Type B pancreatic cell (in vitro differentiated cells): ENCODE measurements around the gene GAPDHS. TPM values are rescaled to one million over a fixed set of nuclear protein-coding genes. Genes with fewer than 3 reads are reported as not detected.

Experiments used
- DNase-seq: peaks from one replicate; pipeline ENCODE4 v3.0.0; 2021; ENCODE audit warnings: mixed read lengths; ENCODE audit not compliant: unreplicated experiment; ENCODE audit errors: extremely low spot score
- H3K27ac Mint-ChIP-seq: 2 replicates; pipeline ENCODE4 v1.8.0; 2021; ENCODE audit warnings: mild to moderate bottlenecking, mixed read lengths
- H3K27me3 Mint-ChIP-seq: 2 replicates; pipeline ENCODE4 v1.8.0; 2021; ENCODE audit warnings: mixed read lengths
- H3K36me3 Mint-ChIP-seq: 2 replicates; pipeline ENCODE4 v1.8.0; 2021; ENCODE audit warnings: mixed read lengths
- H3K4me1 Mint-ChIP-seq: one replicate; pipeline ENCODE4 v1.8.0; 2021; ENCODE audit warnings: mixed read lengths; ENCODE audit not compliant: unreplicated experiment
- H3K4me3 Mint-ChIP-seq: 2 replicates; pipeline ENCODE4 v1.8.0; 2021; ENCODE audit warnings: mild to moderate bottlenecking, mixed read lengths
- H3K9me3 Mint-ChIP-seq: 2 replicates; pipeline ENCODE4 v1.8.0; 2021; ENCODE audit warnings: mixed read lengths
- CTCF ChIP-seq: fragments of 200-600 bp; sonication (generic); conservative IDR thresholded peaks from 2 replicates; pipeline ENCODE4 v1.5.0; 2021; ENCODE audit warnings: antibody characterized with exemption, mild to moderate bottlenecking
- total RNA-seq: library from RNA; stranded (reverse); gene quantifications from 2 replicates; pipeline ENCODE4 v1.2.1, GENCODE V29; 2021; ENCODE audit warnings: low replicate concordance

Gene GAPDHS
- total RNA-seq, 1 donor from 2014 or later = not detected

GRCh38 chr19:35511337-35511736 lies 21.9 kb upstream of the GAPDHS start:
- no peak for DNase-seq
- H3K27ac Mint-ChIP-seq = no peak overlapping the region
- no peak for TF ChIP-seq CTCF
- H3K36me3 Mint-ChIP-seq = peaks cover under 1% of the 10 kb centered on the region
- H3K27me3 Mint-ChIP-seq = peaks cover 48% of the 10 kb centered on the region
- H3K9me3 Mint-ChIP-seq = no peaks in the 10 kb centered on the region
- peaks cover 9% of the 10 kb centered on the region for H3K4me1 Mint-ChIP-seq
- H3K4me3 Mint-ChIP-seq = no peak overlapping the region

GRCh38 chr19:35512831-35513627 lies 20.2 kb upstream of the GAPDHS start:
- no peak for DNase-seq
- H3K9me3 Mint-ChIP-seq = no peaks in the 10 kb centered on the region
- peak overlapping the region; percentile 34 for H3K4me3 Mint-ChIP-seq
- no peak for TF ChIP-seq CTCF
- peaks cover 40% of the 10 kb centered on the region for H3K27me3 Mint-ChIP-seq
- peaks cover 9% of the 10 kb centered on the region for H3K4me1 Mint-ChIP-seq
- H3K36me3 Mint-ChIP-seq = no peaks in the 10 kb centered on the region
- H3K27ac Mint-ChIP-seq = peak overlapping the region; percentile 74

DNA sequence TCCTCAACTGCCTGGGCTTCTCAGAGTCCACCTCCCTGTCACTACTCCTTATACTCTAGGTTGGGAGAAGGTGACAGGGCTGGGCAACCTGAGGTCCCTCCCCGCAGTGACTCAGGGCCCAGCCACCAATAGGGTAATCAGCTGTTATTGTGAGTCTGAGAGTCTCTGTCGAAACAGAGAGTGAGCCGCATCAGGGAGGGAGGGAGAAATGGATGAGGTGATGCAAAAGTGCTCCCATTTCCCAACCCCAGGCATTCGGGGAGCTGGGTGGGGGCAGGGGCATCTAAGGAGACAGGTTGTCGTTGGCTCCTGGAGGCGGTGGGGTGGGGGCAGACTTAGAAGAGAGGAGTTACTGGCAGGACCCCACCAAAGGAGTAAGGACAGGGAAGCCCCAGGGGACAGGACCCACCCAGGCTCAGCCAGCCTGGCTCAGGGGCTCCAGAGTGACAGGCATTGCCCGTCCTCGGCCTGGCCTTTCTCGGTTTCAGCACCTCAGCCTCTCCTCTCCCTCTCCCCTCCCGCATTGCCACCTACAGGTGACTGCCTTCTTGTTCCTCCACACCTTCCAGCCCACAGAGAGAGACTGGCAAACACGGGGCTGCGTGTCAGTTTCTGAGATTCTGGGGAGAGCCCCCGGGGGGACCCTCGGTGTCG lies 19.5 kb upstream of the GAPDHS start, which contains the start of gene DMKN:
Gene DMKN (minus strand): TSS at position 22 of the 654 bp plus-strand sequence. CDS start 174 bp downstream, outside the sequence.
- TF ChIP-seq CTCF = no peak
- Mint-ChIP-seq H3K9me3 (no peaks in the 10 kb centered on the region), H3K36me3 (no peaks in the 10 kb centered on the region), H3K27ac (peak within 1 kb of the TSS; percentile 74), H3K4me3 (peak within 1 kb of the TSS; percentile 34), H3K4me1 (peaks cover 9% of the 10 kb centered on the region), H3K27me3 (peaks cover 37% of the 10 kb centered on the region)
- no peak for DNase-seq

GRCh38 chr19:35514282-35514809 lies 18.9 kb upstream of the GAPDHS start:
- no peaks in the 10 kb centered on the region for H3K9me3 Mint-ChIP-seq
- peaks cover 35% of the 10 kb centered on the region for H3K27me3 Mint-ChIP-seq
- H3K4me3 Mint-ChIP-seq = no peak overlapping the region
- TF ChIP-seq CTCF = no peak
- no peak overlapping the region for H3K27ac Mint-ChIP-seq
- no peak for DNase-seq
- peaks cover 7% of the 10 kb centered on the region for H3K4me1 Mint-ChIP-seq
- H3K36me3 Mint-ChIP-seq = no peaks in the 10 kb centered on the region

DNA sequence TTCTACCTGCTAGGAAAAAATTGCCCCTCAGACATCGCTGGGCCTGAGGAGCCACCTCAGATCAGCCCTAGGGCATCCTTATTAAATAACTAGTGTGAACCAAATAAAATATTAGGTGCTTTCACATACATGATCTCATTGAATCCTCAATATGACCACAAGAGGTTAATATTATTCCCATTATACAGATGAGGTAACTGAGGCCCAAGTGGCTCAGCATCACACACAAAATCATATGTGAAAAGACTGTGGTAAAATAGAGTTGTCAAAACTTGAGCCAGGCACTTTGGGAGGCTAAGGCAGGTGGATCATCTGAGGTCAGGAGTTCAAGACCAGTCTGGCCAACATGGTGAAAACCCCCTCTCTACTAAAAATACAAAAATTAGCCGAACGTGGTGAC lies 16.9 kb upstream of the GAPDHS start:
- no peak for DNase-seq
- no peaks in the 10 kb centered on the region for H3K36me3 Mint-ChIP-seq
- TF ChIP-seq CTCF = no peak
- H3K9me3 Mint-ChIP-seq = no peaks in the 10 kb centered on the region
- H3K4me1 Mint-ChIP-seq = no peaks in the 10 kb centered on the region
- H3K27ac Mint-ChIP-seq = no peak overlapping the region
- peaks cover 27% of the 10 kb centered on the region for H3K27me3 Mint-ChIP-seq
- no peak overlapping the region for H3K4me3 Mint-ChIP-seq
